HG02798 (cell line): ENCODE data around the gene NEGR1.

ENCODE experiments used
- ATAC-seq: cut with Tn5 transposase; IDR thresholded peaks from one replicate; pipeline ENCODE4 v1.9.1; 2021; ENCODE audit warnings: mild to moderate bottlenecking; ENCODE audit not compliant: unreplicated experiment, poor library complexity

Gene NEGR1

DNA sequence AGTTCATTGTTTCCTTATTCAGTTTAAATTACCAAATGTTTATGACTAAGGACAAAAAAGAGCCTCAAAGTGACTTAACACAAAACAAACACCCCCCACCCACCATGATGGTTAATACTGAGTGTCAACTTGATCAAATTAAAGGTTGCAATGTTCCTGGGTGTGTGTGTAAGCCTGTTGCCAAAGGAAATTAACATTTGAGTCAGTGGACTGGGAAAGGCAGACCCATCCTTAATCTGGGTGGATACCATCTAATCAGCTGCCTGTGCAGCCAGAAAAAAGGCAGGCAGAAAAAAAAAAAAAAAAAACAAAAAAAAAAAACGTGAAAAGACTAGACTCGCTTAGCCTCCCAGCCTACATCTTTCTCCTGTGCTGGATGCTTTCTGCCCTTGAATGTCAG is 543.4 kb downstream of the NEGR1 start:
- no peak for ATAC-seq

DNA sequence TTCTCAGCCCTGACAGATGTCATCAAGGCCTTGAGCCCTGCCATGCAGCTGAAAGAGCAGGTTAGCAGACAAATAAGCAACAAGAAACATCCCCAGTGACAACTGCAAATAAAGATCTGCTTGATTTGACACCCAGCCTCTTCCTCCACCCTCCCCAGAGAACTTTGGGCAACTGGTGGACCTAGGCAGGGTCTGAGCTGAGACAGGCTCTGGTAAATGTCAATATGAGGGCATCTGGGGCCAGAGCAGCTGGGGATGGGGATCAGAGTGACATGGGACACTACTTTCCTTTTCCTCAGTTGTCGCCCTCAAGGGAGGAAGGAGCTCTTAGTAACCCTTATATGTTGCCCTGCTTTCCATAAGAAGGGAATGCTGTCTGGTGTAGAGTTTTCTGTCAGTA is 544.1 kb downstream of the NEGR1 start:
- no peak for ATAC-seq

DNA sequence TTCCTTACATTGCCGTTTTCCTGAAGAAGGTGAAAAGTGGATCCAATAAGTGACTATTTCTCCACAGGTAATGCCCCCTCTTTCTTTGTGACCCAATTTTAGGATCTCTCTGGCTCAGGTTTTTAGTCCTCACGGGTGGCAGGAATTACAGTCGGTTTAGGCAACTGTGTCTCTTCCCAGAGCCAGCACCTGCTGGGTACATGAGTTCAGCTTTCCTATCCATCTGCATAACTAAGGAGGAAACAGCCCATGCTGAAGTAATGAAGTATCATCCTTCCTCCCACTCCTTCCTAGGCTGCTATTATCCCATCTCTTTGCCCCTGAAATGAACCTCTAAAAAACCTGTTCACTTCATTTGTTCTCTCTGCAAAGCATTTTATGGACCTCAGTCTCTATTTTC is 544.6 kb downstream of the NEGR1 start:
- ATAC-seq = no peak

DNA sequence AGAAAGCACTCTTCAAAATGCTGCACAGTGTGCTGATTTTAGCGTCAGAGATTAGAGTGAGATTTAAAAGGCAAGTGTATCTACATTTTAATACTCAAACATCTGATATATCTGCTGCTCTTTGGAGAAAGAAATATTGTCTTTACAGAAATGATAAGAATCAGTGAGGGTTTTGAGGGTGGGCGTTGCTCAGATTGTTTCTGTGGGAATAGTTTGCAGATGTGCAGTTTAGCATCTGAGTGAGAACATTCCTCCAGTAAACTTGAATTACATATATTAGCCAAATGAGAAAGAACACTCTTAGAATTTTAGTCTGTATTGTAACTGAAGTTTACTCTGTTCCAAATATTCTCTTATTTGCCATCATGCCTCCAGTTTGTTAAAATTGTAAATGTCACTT is 549.2 kb downstream of the NEGR1 start:
- ATAC-seq = no peak

DNA sequence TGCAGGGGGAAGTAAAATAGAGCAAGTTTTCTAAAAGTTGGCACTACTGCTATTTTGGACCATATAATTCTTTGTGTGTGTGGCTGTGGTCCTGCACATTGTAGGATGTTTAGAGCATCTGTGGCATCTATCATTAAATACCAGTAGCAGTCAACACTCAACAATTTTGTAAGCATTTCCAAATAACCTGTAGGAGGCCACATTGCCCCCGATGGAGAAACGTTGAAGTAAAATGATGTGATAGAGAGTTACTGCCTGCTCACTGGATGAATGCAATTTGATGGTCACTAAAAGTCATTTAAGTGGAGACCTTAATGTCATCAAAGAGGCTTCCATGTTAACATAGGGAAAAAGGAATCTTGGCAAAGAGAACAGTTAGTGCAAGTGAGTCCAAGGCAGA is 560.8 kb downstream of the NEGR1 start:
- ATAC-seq = no peak

DNA sequence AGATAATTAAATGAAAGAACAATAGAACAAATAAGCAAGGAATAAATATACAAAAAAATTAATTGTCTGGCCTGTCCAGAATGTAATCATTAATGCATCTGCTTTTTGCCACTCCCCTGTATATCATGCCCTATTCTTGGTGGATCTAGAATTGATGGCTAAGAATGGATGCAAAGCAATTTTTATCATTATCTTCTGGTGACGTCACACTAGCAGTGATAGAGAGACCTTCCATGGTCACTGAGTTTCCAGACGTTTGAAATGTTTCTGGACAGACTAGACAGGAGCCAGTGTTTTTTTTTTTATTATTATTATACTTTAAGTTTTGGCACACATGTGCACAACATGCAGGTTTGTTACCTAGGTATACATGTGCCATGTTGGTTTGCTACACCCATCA is 563.0 kb downstream of the NEGR1 start:
- no peak for ATAC-seq

DNA sequence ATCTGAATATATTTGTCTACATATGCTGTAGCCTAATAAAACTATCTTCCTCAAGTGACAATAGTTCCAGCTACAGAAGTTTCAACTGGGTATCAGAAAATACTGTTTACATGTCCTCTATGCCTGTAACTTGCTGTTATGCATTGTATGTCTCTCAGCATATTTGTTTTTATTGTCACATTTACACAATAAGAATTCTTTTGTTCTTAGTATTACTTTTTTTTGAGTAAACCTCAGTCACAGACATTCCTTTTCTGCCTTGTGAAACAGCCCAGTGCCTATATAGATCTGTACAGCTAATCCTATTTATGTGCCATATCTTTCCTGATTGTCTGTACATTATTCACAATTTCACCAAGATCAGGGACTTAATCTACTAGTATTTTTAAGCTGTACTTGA is 565.2 kb downstream of the NEGR1 start:
- ATAC-seq = no peak

DNA sequence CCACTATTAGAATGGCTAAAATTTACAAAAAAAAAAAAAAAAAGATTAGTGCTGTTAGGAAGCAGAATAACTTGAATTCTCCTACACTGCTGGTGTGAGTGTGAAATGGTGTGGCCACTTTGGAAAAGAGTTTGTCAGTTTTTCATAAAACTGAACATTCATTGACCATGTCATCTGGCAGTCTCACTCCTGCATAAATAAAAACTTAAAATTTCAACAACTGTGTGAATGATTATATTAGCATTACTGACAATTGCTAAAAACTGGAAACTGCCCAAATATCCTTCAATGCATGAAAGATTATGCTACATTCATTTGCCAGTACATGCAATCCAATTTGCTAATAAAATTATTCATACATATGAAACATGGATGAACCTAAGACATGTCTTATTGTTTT is 570.9 kb downstream of the NEGR1 start:
- ATAC-seq = no peak

DNA sequence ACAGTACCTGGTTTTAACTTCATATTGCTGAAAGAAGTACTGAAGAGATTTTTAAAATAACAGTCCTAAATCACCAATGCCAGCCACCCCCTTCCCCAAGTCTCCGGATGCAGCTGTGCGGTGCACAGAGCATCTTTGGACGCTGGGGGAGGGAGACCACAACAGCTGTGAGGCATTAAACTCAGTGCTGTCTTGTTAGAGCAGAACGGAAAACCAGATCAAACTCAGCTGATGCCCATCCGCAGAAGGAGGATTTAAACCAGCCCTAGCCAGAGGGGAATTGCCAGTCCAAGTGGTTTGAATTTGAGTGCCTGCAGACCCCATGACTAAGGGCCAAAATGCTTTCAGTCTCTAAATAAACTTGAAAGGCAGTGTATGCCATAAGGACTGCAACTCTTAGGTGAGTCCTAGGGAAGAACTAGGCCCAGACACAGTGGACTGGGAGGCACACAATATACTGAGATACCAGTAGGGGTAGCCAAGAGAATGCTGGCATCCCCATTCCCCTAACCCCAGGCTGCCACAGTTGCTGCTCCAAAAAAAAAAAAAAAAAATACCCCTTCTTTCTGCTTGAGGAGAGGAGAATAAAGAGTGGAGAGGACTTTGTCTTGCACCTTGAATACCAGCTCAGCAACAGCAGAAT is 576.2 kb downstream of the NEGR1 start:
- no peak for ATAC-seq

DNA sequence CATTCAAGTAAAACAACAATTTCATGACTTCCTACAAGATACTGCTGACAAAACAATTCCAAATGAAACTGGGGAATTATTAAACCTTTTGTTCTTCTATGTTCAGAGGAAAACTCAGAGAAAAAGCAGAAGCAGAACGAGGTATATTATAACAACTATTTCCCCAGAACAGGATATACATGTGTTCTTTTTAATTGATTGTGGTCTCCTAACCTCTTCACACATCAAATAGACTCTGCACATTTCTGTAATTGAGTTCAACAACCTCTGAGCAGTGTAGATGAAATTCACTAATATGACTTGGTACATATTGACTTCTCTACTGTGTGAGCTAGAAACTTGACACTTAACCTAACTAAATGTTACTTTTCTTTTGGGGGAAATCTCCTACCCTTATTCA is 584.2 kb downstream of the NEGR1 start:
- ATAC-seq = no peak

DNA sequence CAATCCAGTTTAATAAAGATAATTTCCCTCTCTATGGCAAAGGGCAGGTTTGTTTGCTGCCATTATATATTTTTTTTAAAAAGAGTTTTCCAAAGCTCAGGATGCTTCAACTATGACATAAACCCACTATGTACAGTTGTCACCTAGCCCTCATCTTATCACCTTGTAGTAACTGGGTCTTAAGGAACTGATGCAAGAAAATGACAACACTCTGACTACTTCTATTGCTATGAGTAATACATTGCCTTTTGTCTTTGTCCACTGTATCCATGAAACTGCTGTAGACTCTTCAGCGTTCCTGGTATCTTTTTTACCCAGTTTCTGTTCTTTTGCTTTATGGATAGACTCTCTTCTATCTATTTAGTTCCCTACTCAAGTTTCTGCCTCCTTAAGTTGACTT is 586.5 kb downstream of the NEGR1 start:
- ATAC-seq = no peak

DNA sequence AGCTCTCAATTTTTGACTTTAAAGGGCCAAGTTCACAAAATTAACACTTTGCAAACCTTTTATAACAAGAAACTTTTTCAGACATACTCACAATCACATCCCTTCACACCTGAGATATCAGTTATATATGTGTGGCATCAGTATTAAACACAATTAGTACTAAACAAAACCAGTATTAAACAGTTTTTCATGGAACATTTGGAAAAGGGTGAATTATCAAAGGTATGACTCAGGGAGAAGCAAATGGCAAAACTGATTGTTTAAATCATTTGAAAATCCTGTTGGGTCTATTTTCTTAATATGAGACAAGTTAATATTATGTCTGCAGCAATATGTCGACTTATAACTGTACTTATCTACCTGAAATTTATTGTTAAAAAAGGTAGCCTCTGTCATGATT is 587.3 kb downstream of the NEGR1 start:
- ATAC-seq = no peak

DNA sequence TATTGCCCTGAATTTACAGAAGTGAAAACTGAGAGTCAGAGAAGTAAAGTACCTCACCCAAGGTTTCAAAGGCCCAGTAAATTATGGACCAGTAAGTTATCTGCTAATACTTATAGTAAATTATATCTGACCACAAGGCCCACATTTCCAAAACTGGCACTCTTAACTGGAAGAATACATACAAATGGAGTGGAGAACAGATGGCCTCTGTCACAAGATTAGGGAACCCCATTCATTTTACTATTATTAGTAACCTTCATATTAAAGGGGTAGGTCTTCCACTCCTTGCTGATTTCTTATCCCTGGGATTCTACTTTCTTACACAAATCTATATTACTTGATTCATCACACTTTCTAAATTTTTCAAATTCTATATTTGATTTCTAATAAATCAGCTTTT is 588.8 kb downstream of the NEGR1 start:
- ATAC-seq = no peak

DNA sequence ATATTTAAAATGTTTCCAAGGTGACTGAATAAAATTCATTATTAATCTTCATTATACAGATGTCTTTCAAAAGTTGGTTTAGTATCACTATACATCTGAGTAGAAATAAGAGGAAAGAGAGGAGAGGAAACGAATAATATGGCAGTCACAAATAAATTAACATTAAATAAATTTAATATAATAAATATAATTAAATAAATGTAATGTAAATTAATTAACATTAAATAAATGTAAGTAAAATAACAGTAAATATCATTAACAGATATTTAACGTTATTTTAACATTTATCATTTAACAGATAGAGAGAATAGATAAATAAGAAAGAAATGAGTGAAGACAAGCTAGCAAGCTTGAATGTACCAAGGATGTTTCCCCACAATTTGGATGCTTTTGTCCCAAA is 592.7 kb downstream of the NEGR1 start:
- no peak for ATAC-seq

DNA sequence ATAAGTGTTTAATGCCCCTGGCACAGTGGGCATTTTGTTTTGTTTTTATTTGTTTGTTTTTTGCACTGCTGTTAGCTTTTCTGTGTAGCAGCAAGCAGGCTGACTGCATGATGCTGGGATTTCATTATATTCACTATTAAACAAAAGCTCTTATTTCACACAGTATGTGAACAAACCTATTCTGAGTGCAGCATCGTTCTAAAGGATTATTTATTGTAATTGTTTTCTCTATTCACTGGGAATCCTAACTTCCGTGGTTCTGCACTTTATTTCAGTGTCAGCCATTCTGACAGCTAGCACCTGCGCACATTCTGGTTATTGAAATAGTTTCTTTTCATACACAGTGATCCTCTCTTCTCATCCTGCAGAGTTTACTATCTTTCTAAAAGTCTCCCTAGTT is 595.0 kb downstream of the NEGR1 start:
- no peak for ATAC-seq

DNA sequence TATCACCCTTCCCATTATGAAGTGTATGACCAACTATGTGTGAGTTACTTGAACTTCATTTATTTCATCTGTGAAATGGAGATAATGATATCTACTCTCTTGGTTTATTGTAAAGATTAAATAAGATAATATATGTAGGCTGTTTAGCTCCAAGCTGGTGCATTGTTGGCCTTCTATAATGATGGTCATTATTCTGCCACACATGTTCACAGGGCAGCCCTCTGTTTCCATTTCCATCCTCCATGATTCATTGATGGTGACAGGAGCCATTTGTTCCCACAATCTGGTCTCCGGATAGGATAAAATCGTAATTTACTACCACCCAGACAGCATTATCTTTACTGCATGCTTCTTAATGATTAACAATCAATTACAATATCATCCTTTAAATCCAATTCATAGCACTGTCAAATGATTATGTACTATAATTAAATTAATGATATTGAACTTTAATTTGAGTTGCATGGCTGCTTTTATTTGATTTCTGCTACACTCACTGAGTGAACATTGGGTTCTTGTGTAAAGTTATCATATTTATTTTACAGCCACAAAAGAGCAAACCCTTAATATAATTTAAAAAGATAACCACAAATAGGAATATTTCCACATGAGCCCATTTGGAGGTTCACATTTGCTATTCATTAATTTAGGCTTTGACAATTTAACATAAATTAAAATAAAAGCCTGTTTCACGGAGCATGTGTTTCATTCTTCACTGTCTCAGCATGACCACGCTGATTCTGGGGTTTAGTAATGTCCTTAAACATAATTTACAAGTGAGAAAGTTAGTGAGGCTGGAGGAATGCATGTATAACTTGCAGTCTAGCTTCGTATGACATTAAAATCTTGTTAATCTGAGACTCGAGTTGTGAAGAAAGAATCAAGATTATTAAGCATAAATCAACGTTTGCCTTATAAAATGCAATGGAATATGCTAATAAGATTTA is 605.1 kb downstream of the NEGR1 start:
- no peak for ATAC-seq

DNA sequence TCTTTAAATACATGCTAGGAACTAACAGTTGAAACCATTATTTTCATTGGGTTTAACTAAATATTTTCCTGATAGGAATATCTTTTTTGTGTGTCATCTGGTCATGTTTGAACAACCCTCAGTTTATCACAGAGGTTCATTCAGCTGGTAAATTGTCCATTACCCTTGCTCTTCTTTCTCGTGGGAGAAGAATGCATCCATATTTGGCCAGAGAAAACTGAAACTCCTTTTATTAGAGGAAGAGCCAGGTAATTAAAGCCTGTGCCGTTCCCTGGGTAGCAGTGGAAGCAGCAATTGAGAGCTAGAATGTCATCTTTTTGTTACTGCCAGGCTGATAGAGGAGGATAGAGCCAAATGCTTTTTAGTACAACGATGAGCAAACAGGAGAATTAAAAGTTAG is 614.3 kb downstream of the NEGR1 start:
- ATAC-seq = no peak

DNA sequence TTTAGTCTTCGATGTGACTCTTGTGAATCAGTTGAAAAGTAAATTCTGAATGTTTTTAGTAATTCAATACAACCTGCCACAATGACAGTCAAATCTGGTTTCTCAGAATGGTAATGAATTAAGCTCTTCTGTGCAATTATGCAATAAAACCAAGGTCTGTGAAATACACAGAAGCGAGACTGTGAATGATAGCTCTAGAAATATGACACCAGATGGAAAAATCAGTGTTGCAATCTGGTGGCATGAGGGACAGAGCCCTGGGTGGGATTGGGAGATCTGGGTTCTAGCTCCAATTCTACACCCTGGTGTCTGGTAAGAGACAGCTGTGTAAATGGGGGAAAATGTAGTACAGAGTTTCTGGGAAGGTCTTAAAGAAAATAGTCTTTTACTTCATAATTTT is 615.1 kb downstream of the NEGR1 start:
- ATAC-seq = no peak

DNA sequence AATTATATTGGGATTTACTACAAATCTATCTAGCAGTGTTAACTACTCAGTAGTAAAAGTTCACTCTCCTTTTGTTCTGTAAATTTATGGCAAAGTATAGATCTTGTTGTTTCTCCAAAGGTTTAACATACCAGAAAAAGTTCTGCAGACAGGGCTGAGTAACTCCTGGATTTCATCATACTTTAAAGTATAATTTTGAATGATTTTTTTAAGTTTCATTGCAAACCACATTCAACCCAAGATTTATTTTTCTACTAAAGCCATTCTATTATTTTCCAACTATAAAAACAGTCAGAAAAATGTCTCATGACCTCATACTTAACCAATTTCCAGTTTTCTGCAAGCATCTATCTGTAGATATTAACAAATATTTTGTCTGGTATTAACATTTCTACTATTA is 615.7 kb downstream of the NEGR1 start:
- ATAC-seq = no peak

DNA sequence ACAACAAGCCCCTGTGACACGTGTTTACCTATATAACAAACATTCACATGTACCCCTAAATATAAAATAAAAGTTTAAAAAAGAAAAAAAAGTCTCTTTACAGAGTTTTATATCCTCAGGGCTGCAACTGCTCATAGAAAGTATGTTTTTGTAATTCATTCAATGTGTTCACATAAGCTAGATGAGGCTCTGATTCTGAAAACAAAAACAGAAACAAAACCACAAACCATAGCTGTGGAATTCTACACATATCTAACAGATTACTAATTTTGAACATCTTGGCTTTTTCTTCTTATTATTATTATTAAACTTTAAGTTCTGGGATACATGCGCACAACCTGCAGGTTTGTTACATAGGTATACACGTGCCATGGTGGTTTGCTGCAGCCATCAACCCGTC is 621.9 kb downstream of the NEGR1 start:
- no peak for ATAC-seq

DNA sequence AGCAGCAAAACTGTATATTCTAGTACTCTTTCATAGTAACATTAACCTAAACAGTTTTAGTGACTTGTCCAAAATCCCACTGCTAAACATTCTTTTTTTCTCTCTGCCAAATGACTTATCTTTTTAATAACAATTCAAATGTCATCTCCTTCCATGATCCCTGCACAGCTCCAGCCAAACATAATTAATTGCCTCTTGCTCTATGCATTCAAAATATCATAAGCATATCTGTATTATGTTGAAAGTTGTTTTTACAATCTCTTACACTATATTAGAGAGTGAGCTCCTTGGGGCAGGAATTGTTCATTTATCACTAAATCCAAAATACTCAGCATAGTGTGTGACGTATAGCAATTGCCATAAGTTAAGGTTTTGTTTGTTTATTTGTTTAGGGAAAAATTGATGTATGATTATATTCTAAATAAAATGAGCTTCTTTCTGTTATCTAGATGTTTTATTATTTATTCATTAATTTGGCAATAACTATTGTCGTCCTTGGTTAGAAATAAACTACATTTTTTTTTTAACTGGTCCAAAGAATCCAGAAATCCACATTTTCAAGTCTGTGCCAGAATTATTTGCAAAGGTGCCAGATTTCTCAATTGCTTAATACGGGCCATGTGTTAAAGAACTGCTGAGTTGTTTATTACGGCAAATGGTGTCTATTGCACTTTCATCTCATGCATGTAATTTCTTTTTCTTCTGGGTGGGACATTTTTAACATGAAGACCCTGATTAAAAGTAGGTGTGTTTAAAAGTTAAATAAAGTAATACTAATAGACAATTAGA is 624.3 kb downstream of the NEGR1 start:
- no peak for ATAC-seq
